Vagina (tissue), 2 donors: ENCODE results near the gene ACOXL.

Experiments used
- POLR2AphosphoS5 ChIP-seq, 2 donors: sonication (generic); formaldehyde crosslinking; IDR thresholded peaks; one replicate each; pipeline ENCODE4 v1.9.0; 2017; ENCODE audit warnings: antibody characterized with exemption in 2 of 2, mild to moderate bottlenecking in 2 of 2, low read depth in 1 of 2; ENCODE audit not compliant: insufficient read depth in 1 of 2
- TF ChIP-seq, protein P1 (sequence below), 3 experiments: fragments of 450-650 bp in 2 of 3; fragments of 200-600 bp in 1 of 3; sonication (generic) in 1 of 3; IDR thresholded peaks; one replicate each; pipeline ENCODE4 v1.5.1; 2017 to 2019; ENCODE audit warnings: antibody characterized with exemption in 3 of 3, mild to moderate bottlenecking in 2 of 3, moderate library complexity in 2 of 3

DNA sequence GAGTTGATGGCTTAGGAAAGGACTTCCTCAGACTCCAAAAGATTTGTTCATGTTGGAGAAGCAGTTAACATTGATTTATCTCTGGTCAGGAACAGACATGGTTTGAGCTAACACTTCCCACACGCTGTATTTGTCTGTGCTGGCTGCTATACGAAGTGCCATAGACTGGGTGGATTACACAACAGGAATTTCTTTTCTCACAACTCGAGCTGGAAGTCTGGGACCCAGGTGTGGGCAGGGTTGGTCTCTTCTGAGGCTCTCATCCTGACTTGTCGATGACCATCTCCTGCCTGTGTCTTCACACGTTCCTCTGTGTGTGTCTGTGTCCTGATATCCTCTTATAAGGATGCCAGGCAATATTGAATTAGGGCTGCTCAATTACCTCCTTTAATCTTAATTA lies 224.9 kb downstream of the ACOXL start:
- no peak for TF ChIP-seq POLR2AphosphoS5 (IDR thresholded peaks at IDR 0.05; ENCODE audit: insufficient read depth in 1 of 2, low read depth in 1 of 2)
- TF ChIP-seq, protein P1, sequence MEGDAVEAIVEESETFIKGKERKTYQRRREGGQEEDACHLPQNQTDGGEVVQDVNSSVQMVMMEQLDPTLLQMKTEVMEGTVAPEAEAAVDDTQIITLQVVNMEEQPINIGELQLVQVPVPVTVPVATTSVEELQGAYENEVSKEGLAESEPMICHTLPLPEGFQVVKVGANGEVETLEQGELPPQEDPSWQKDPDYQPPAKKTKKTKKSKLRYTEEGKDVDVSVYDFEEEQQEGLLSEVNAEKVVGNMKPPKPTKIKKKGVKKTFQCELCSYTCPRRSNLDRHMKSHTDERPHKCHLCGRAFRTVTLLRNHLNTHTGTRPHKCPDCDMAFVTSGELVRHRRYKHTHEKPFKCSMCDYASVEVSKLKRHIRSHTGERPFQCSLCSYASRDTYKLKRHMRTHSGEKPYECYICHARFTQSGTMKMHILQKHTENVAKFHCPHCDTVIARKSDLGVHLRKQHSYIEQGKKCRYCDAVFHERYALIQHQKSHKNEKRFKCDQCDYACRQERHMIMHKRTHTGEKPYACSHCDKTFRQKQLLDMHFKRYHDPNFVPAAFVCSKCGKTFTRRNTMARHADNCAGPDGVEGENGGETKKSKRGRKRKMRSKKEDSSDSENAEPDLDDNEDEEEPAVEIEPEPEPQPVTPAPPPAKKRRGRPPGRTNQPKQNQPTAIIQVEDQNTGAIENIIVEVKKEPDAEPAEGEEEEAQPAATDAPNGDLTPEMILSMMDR (IDR thresholded peaks at IDR 0.05), result no peak
